T1000 (cell line): ENCODE measurements around the gene CALCOCO2.
"Not testable (repeated sequence)": the region's sequence is repeated elsewhere in the genome, so short reads cannot be mapped to it uniquely, and the experiment has no call there.

Source experiments
- DNase-seq: peaks from one replicate; lab custom pipeline; 2025; ENCODE audit warnings: mixed read lengths; lab: John Stamatoyannopoulos, UW

CALCOCO2 gene, protein sequence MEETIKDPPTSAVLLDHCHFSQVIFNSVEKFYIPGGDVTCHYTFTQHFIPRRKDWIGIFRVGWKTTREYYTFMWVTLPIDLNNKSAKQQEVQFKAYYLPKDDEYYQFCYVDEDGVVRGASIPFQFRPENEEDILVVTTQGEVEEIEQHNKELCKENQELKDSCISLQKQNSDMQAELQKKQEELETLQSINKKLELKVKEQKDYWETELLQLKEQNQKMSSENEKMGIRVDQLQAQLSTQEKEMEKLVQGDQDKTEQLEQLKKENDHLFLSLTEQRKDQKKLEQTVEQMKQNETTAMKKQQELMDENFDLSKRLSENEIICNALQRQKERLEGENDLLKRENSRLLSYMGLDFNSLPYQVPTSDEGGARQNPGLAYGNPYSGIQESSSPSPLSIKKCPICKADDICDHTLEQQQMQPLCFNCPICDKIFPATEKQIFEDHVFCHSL

DNA sequence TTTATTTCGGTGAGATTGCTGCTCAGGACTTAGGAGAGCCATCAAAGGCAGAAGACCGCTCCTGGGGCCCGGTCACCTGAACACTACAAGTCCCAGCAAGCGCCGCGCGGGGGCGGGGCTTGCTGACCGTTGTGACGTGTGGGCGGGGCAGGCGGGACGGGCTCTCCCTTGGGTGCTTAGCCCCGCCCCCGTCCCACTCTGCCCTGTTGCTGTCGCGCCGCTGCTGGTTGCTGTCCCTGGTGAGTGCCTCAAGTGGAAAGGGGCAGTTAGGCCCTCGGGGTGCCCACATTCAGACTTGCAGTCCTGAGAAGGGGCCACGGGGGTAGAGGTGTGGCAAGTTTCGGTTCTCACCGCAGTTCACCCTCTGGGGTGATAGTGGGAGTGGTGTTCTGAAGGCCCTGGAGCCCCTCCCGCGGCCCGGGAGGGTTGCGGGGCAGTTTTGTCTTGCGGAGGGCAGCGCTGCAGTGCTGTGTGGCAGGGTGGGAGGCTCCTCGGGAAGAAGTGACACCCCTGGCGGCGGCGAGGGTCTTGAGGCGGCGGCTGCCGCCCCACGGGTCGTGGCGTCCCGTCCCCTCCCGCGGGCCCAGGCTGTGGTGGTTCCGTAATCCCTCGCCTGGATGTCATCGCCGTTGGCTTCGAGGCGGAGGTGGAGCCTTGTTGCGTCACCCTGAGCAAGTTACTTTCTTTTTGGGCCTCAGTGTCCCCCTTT lies at the start of gene CALCOCO2:
TSS of gene CALCOCO2 (plus strand) at position 196 of the 709 bp plus-strand sequence. CDS start 10,673 bp downstream, outside the sequence.
- peak; percentile 78 for DNase-seq

DNA sequence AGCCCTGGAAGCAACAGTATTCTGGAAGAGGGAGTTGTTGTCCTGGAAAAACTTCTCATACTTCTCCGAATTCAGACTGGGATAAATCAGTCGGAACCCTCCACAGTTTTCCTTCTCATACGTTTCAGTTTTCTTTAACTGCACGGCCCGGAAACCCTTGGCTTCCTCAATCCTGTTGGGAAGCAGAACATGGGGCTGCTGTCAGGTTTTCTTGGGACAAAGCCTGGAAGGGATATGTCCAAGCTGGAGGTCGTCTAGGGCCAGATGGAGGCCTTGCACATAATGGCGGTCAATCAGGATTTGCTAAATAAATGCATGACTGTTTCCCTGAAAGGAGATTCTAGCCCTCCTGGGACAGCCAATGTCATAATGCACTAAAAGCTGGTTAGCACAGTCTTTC lies 43.0 kb upstream of the CALCOCO2 start:
- no peak for DNase-seq

DNA sequence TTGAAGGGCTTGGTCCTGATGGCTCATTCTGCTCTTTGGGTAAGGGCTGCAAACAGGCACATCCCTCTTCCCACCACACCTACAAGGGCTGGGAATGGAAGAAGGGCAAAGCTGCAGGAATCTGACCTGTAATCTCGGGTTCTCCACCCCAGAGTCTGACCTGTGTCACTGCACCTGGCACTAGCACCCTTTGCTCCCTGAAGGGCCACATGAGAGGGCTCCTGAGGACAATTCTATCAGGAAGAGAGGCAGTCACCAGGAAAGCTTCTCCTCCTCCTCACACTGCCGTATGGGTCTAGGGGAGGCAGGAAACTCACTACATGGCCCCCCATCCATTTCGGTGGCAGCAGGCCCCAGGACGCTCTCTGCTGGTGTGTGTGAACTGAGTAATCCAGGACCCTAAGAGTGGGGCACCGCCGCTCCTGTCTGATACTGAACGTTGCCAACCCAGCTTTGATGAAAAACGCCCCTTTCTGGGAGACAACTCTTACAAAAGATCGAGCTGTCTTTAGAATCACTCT lies 40.2 kb upstream of the CALCOCO2 start:
- no peak for DNase-seq

DNA sequence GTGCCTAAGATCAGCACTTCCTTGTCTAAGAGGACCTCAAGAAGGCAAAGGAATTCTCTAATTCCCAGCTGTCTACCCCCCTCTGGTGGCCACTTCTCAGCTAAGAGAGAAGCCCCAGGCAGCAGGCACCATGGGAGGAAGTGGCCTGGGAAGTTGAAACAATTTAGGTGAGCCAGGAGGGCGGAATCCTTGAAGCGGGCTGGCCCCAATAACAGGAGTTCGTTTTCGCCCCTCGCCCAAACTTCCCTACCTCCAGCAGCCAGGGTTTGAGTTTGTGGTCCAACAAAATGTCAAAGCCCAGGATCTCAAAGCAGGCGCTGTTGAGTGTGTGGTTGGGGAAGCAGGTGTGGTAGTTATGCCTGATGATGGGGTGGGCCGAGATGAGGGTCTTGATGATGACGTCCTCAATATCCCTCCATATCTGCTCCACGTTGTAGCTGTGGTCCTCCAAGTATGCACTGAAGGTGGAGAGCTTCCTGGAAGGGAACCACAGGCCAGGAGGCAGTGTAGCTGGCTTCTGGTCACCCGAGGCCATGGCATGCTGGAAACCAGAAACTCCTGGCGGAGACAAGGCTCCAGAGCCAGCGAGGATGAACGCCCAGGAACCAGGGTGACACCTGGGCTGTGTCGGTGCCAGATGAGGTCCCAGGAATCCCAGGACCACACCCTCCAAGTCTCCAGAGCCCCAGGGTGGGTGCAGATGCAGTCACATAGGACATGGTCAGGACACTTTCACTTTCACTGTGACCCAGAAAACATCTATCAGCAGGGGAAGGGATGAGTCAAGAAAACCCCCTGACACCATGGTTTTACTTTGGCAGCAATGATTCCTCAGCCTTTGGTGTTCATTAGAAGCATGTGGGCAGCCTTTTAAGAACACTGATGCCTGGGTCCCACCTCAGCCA lies 39.5 kb upstream of the CALCOCO2 start:
- no peak for DNase-seq

DNA sequence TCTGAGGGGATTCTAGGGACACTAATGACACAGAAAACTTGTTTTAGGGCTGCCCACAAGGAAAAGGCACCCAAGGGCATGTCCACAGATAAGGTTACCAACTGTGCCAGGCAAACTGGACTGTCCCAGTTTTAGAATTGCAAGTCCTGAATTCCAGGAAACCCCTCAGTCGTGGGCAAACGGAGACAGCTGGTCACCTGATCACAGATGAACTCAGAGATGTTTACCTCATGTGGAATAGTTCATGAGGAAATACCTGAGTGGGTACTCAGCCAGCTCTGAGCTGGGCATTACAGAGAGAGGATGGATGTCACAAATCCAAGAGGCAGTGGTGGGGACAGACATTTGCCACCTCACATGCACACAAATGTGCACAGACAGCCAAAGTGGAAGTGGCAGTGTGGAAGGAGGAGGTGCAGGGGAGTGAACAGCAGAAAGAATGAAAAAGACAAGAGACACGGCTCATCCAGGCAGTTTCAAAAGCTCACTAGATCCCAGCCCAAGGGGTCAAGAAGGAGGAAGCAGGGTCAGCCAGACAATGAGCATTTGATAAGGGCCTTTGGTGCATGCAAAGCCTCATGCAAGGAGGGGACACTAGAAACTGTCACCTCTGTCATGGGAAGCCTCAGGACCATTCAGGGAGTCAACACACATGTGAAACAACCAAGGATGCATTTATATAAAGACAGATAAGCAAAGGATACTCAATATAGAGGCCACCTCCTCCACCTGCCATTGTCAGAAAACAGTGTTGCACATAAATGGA lies 38.6 kb upstream of the CALCOCO2 start:
- no peak for DNase-seq

DNA sequence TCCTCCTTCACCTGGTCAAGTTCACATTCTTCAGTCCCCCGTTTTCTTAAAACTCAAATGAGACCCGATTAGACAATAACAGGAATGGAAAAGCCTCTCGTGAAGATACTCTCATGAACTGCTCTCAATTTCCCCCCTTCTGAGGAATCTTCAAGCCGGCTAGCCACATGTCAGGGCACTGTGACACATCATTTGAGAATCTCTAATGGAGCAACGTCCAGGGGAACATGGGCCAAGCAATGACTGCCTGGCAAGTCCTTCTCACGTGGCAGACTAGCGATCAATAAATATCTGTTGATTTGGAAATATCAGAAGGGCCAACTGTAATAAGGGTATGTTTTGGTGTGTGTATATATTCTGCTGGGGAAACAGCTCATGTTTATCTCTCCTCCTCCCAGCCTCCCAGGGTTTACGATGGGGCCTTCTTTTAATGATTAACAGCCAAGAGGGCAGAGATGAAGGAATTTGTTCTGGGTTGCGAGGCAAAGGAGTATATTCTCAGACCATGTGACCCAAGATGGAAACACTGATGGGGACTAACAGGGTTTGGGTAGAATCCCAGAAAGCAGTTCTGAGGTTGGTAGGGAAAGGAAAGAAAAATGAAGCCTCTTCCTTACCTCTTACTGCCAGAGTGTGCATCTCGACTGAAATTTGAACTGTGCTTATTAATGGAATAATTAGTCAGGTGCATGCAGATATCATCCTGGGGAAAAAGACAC lies 35.2 kb upstream of the CALCOCO2 start:
- no peak for DNase-seq

DNA sequence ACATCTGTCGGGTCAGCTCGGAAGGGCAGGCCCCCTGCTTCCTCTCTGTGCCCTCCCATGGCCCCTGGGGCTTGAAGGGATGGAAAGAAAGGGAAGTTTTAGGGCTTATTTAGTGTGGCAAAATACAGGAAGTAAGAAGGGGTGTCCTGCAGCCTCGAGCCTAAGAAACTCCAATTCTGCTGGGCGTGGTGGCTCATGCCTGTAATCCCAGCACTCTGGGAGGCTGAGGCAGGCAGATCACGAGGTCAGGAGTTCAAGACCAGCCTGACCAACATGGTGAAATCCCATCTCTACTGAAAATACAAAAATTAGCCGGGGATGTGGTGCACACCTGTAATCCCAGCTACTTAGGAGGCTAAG lies 34.7 kb upstream of the CALCOCO2 start:
- DNase-seq = not testable (repeated sequence)

DNA sequence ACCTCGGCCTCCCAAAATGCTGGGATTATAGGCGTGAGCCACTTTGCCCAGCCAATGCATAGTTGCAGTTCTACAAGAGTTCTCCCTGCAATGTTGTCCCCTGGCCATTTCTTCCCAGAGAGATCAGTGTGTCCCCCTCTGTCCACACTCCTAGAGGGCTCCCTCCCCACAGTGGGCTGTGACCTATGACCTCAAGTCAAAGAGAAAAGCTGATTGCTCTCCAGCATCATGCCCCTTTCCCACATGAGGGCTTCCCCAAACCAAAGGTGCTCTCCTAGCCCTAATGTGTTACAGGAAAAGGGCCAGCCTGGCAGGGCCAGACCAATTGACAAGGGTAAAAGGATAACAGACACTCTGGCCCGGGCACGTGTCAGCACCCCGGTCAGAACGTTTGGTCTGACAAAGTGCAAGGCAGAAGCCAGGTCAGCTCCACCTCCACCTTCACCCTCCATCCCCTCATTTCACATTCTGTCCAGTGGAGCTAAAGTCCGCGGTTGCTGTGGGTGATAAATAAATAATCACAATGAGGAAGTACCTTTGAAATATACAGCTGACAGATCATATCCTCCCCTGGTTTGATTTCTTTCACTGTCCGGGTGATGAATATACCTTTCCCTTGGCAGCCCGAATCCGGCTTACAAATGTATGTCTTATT lies 31.6 kb upstream of the CALCOCO2 start:
- no peak for DNase-seq

DNA sequence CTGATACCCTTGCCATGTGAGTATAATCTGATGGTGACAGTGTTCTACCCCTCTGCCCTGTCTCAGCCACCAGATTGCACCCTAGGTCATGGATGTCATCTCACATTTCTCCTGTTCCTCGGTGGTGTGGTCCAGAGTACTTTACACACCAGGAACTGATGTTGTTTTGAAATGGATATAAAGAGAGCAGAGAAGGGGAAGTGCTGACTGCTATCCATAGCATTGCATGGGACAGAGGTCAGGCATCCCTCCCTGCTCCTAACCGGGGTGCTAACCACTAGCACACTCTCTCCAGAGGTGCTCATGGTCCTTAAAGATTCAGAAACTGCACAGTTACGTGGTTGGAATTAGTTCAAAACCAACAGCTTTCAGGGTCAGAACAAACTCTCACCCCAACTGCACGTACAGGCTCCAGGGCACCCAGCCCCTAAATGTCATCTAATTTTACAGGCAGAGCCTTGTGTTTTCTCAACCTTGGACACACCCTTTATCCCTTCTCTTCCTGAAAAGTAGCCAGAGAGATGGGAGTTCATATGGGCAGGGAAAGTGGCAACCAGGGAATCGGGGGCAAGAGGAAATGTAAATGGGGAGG lies 30.1 kb upstream of the CALCOCO2 start:
- DNase-seq = no peak

DNA sequence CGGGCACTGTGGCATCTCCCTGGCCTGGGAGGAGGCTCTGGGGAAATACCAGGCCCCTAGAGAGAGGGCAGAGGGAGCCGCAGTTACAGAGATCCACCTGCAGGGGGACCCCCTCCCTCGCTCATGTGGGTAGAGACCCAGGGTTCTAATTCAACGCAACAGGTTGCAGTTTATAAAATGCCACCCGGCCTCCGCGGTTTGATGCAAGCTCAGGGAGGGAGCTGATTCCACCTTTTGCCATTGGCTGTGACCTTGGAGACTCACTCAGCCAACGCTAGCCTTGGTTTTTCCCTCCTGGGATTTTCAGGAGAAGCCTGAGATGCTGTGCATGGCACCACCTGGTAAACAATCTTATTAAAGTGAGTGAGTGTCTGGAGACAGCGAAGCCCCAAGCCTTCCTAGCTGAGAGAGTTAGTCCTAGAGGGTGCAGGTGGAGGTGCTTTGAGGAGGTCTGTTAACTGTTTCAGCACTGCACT lies 25.9 kb upstream of the CALCOCO2 start:
- peak; percentile 3 for DNase-seq

DNA sequence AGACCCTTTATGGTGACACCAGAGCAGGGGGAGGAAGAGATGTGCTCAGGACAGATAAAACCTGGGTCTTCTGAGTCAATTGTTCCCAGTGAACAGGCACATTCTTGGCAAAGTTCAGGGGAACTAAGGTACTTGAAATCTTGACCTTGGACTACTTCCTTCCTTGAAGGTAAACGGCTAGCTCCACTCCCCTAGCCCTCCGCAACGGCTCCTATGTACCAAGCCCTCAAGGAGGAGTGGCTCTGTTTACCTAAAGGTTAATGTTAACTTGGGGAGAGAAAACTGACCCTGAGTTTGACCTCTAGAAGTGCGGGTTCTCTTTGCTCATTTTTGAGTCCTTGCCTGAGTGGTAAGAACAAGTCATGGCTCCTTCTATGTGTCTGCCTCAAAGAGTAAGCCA lies 21.7 kb upstream of the CALCOCO2 start:
- no peak for DNase-seq

DNA sequence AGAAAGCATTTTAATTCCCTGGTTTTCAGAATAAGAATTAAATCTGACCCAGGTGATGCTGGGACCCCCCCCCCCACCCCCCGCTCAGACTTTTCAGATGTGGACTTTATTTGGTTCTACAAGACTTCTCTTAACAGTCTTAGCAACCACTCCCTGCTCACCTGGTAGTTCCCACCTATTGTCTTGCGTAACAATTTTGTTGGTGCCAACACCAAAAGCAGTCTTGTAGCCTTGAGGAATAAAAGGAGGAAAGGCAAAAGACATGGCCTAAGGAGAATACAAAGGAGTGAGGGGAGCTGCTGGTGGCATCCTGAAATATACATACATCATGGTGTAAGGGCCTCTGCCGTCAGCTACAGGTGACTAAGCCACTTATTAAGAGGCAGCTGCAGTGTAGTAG lies 18.8 kb upstream of the CALCOCO2 start:
- DNase-seq = no peak

DNA sequence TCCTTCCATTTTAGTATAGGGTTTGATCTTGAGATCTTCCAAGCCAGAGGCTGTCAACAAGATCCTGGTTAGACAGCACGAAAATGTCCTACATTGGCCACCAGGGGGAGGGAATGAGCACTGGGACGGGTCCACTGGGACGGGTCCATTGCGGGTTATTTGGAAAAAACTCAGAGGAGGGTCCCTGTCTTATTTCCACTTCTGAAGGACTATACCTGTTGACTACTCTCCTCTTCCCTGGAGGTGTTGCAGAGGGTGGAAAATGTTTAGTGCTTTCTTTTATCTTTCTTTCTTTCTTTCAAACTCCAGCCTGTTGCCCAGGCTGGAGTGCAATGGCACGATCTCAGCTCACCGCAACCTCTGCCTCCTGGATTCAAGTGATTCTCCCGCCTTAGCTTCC lies 16.3 kb upstream of the CALCOCO2 start:
- no peak for DNase-seq

DNA sequence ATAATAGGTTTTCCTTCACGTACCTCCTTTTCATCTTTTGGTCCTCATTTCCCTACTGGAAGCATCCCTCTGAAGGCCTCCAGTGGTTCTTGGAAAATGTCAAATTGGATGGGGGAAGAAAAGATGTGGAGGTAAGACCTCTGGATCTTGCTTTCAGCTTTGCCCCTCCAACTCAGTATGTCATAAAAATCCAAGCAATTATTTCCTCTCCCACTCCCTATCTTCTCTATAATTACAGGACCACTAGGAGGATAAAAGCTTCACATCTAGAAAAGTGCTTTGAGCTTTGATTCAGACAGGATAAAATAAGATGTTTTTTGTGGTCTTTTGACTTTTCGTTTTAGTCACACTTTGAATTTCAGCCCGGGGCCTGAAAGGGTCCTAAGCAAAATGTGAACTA lies 15.5 kb upstream of the CALCOCO2 start:
- no peak for DNase-seq

DNA sequence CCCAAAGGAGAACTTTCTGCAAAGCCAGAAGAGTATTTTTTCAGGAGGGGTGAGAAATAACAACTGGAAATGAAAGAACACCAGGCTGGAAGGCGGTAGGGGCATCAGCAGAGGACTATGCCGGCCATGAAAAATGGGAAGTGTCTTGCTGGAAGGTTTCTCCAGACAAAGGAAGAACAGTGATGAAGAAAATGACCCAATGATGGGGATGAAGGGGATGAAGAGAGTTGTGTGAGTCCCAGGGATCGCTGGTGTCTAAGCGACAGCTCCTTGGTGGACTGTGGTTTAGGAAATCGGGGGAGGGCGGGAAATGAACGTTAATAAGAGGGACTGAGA lies 14.4 kb upstream of the CALCOCO2 start:
- no peak for DNase-seq

DNA sequence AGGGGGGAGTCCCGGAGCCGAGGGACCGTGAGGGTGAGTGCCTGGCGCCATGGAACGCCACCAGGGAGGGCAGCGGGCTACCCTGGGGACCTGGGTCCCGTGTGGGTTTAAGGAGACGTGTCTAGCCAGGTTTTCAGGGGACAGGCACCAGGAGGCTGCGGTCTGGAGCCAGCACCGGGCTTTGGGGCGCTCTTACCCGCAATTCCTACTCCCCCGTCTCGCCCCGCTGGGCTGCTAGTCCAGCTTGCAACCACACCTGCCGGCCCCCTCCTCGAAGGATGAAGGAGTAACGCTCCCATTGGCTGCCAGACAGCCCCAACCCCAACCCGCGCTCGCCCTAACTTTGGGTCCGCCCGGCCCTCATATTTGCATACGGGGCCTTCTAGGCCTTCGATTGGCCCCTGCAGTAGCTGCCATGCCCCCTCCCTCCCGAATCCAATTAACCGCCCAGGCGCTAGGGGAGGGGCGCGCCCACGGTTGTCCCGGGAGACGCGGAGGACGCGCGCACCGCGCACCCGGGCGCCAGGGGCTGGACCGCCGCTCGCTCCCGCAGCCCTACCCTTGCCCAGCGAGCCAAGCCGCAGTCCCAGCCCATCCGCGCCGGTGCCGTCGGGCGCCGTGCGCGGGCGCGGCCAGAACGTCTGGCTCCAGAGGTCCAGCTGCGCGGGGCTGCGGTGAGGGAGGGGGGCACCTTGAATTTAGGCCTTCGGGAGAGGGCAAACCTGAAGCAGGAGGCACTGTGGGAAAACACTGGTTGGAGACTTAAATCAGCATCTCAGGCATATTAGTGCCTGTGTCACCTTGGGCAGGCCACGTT lies 13.9 kb upstream of the CALCOCO2 start, which contains the start of gene TTLL6:
TSS of gene TTLL6 (minus strand) at position 456 of the 817 bp plus-strand sequence. CDS start at position 299, 157 bp downstream.
- DNase-seq = no peak

DNA sequence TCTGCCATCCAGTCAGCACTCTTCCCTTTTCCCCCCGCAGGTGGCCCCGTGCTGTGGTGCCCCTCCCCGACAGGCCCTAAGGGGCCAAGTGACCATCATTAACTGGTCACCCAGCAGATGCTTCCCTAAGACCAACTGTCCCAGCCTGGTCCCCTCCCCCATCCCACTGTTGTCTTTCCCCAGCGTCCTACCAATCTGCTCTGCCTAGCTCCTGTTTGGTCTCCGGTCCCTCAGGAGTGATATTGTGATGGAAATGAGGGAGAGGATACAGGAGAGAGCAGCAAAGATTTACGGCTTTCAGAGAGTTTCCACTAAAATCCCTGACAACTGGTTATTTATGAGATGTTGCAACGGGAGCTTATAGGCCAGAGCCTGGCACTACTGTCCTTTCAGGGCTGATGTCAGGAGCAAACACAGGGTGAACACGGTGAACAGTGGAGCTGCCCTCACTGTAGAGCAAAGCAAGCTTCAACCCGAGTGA lies 12.4 kb upstream of the CALCOCO2 start:
- DNase-seq = no peak

DNA sequence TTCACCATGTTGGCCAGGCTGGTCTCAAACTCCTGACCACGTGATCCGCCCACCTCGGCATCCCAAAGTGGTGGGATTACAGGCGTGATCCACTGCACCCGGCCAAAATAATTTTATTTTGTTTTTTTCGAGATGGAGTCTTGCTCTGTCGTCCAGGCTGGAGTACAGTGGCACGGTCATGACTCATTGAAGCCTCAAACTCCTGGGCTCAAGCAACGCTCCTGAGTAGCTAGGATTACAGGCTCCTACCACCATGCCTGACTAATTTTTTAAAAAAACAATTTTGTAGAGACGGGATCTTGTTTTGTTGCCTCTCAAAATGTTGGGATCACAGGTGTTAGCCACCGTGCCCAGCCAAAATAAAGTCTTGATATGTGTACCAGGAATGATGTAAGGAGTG lies 11.4 kb upstream of the CALCOCO2 start:
- DNase-seq = no peak

DNA sequence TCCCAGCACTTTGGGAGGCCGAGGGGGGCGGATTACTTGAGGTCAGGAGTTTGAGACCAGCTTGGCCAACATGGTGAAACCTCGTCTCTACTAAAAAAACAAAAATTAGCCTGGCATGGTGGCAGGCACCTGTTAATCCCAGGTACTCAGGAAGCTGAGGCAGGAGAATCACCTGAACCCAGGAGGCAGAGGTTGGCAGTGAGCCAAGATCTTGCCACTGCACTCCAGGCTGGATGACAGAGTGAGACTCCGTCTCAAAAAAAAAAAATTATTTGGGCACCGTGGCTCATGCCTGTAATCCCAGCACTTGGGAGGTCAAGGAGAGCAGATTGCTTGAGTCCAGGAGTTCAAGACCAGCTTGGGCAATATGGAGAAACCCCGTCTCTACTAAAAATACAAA lies 9.9 kb upstream of the CALCOCO2 start:
- not testable (repeated sequence) for DNase-seq
